ACHN (cell line): ENCODE data around the gene ARHGAP42.
A peak's percentile ranks its signal among the peaks of the same experiment; 100 is the strongest.

Experiments used
- DNase-seq: peaks from one replicate; pipeline ENCODE4 v3.0.0-alpha.2; 2015
- in situ Hi-C: cut with HindIII; loops from 2 replicates; pipeline ENCODE4 v1.10.0; 2017; ENCODE audit warnings: low sequenced_read_pairs, low pct_ligation_motif_present, low pct_unique_long_range_greater_than_20kb

The ARHGAP42 gene

DNA sequence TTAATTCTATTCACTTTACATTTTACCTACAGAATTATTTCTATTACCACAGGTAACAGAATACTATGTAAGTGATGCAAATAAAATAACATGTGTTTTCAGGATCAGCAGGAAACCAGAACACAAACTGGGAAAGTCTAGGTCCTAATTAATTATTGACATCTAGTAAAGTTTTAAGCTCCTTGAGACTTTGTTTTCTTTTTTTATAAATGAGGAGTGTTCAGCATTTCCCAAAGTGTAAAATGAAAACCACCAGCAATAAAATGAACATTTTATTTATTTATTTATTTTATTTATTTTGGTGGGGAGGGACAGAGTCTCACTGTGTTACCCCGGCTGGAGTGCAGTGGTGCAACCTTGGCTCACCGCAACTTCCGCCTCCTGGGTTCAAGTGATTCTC is 123.6 kb downstream of the ARHGAP42 start:
- in situ Hi-C loops = no loop called here
- DNase-seq = no peak

DNA sequence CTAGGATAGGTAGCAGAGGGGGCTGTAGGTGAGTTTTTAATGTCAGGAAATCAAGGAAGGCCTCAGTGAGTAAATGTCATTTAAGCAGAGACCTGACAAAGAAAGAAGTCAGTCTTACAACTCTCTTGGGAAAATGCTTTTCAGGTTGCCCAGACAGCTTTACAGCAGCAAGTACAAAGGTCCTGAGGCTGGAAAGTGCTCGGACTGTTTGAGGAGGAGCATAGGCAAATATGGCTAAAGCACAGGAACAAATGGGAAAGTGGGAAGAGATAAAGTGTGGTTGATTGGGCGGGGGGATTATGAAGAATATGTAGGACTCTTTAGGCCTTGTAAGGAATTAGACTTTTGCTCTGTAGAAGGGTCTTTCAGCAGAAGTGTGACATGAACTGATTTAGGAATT is 125.4 kb downstream of the ARHGAP42 start:
- in situ Hi-C loops = no loop called here
- DNase-seq = no peak

DNA sequence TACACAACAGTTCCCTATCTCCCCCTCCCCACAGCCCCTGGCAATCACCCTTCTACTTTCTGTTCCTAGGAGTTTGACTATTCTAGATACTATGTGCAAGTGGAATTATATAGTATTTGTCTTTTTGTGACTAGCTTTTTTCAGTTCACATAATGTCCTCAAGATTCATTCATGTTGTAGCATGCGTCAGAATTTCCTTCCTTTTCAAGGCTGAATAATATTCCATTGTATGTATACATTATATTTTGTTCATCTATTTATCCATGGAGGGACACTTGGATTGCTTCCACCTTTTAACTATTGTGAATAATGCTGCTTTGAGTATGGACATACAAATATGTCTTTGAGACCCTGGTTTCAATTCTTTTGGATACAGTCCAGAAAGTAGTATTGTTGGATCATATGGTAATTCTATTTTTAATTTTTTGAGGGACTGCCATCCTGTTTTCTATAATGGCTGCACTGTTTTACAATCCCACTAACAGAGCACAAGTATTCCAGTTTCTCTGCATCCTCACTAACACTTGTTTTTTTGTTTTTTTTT is 128.8 kb downstream of the ARHGAP42 start:
- no peak for DNase-seq
- in situ Hi-C loops = no loop called here

DNA sequence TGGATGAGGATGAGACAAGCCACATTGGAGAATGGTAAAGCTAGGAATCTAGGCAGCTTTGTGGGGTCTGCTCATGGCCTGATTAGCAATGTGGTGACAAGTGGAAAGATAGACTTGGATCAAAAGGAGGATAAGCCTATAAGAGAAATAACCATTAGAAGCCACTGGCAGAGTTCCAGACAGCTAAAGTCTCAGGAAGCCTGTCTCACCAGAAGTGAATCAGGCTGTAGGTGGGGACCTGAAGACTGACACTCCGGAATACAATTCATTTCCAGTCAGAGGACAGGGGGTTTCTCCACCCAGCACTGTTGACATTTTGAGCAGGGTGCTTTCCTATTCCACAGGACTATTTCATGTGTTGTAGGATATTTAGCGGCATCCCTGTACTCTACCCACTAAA is 129.7 kb downstream of the ARHGAP42 start:
- DNase-seq = no peak
- in situ Hi-C loops = no loop called here

DNA sequence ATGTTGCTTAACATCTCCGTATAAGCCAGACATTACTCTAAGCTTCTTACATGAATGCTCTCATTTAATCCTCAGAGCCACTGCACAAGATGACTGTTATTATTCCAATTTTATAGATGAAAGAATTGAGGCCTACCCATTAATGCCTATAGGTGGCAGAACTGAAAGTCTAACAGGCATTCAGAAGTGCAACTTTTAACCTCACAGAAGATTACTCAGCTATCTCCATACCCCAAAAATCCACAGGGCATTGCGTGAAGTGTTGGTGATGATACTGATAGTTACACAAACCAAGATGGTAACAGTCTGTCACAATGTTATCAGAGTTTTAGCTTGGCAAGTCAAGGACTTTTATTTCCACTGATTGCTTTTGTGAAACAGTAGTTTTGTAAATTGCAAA is 130.5 kb downstream of the ARHGAP42 start:
- in situ Hi-C loops = no loop called here
- no peak for DNase-seq

DNA sequence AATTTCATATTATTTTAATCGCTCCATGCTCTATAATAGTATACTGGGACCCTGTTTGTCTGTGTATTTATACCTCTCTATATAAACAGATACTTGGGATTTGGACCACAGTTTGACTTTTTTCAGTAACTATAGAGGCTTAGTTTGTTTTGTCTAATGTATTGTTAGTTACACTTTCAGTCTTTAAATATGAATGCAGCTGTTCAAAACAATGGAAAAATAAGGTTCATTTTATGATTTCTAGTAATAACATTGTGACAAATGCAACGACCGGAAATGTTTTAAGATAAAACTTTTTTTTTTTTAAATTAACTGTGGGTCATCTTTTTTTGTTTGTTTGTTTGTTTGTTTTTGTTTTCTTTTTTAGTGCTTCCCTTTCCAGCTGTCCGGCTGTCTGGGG is 133.5 kb downstream of the ARHGAP42 start:
- in situ Hi-C loops = no loop called here
- DNase-seq = no peak

DNA sequence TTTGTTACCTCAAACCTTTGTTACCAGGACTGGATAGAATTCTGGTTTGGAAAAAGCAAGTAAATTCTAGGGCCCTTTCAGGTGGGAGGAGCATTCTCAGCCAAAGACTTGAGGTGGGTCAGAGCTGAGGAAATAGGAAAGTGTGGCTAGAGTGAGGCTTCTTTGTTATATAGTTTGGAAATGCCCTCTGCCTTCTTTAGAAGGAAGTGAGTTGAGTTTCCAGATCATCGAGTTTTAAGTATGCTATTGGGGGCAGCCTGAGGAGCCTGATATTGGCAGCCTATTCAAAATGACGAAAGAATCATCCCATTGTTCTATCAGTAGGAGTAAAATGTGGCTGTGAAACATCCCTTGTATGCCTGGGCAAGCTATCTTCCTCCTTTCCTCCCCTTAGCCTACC is 134.1 kb downstream of the ARHGAP42 start:
- DNase-seq = no peak
- in situ Hi-C loops = no loop called here

DNA sequence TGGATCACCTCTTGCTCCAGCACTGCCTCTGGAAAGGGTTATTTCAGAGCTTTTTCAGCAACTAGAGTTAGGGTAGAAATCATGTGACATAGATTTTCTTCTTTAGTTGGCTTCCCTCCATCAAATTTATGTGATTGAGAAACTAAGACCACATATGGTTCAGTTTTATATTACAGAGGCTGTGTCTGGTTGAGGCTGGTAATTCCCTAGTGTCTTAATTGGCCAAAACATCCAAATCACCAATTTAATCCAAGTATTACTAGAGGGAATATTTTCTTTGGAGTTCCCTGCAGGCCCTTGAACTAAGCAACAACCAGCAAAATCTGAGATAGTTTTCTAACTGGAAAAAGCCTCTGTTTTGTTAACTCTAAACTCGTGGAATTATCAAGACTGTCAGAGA is 136.3 kb downstream of the ARHGAP42 start:
- DNase-seq = no peak
- in situ Hi-C loops = no loop called here

DNA sequence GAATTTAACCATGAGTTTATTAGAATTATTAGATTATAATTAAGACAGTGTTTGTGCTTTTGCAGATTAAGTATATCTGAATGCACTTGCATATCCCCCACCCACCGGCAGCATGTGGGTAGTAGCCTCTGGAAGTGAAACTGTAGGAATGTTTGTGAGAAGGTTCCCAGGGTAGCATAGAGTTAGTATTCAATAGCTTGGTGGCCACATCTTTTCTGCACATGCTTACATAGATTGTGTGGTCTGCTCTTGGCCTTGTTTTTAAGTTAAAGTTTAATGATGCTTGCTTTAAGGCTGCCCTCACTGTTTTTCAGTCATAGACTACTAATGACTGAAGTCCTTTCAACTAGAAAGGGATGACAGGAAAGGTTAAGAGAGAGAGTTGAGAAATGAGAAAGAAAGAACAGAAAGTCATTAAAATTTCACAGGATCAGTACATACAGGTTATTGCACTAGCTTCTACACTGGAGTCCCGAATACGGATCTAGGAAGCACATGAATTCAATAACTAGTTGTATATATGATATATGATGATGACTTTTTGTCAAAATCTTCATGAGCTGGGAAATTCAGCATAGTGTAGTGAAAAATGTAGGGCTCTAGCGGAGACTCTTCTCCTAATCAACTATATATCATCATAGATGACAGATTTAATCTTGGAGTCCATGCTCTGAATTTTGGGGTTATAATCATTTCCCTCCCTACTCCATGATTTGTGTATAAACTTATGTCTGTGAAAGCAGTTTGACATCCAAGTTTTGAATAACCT is 137.1 kb downstream of the ARHGAP42 start:
- in situ Hi-C loops = no loop called here
- no peak for DNase-seq

DNA sequence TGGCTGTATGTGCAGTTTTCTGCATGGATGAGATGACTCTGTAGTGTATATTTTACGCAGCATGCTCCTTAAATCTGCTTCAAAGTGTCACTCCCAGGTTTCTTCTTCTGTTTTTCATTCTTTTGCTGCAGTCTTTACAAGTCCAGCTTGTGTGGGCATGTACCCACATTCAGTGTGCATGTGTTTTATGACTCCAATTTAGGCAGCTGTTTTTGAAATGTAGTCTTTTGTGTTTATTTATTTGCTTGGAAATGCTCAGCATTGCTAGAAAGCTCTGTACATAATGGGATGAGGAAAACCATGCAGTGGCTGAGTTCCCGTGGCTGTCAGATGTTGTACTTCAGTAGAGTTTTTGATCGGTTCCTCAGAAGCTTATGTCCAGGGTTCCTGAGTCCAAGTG is 138.5 kb downstream of the ARHGAP42 start:
- in situ Hi-C loops = loop anchor here (25.0 kb wide), 1 partner anchor 138 kb away; the partner anchor contains the start of gene ARHGAP42
- no peak for DNase-seq

DNA sequence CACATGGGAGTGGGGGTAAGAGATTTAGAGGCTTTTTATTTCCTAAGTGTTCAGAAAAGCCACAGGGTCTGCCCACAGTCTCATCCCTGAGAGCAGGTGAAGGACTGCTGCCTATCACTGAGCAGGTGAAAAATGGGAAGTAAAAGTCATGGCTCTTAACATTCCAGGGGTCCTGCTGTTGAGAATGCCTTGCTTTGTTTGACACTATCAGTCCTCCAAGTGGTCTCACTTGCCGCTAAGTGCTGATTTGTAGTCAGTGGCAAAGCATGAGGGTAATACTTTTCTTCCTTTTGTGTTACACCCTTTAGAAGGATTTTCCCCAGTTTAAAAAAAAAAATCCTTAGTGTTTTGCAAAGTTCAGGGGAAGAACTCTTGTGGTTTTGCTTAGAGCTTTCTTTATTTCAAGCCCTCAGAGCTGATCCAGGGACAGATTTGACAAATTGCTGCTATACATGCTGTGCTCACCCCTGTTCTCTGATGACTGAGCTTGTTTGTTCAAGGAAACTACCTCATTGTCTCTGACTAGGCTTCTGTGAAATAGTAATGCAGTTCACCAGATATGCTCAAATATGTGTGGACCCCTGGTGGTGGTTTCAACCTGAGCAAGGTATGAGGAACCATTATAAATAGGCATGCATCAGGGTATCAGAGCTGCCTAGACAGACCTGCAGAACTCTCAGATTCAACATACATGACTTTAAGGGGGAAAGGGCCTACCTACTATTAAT is 141.0 kb downstream of the ARHGAP42 start:
- DNase-seq = peak; percentile 66
- in situ Hi-C loops = loop anchor here (25.0 kb wide), 1 partner anchor 141 kb away; the partner anchor contains the start of gene ARHGAP42

DNA sequence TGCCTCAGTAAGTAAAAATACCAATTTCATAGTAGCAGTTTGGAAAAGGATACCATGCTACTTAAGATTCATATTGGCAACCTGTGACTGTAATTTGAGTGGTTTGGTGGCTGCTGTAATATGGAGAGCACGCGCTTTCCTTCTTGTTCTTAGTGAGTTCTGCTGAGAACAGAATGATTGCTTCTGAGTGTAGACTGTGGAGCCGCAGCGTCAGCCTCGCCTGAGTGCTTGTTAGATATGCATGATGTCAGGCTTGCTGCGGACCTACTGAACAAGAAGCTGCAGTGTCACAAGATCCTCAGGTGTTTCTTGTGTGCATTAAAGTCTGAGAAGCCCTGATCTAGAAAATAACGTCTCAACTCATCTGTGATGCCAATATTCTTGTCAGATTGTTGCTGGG is 143.2 kb downstream of the ARHGAP42 start:
- in situ Hi-C loops = loop anchor here (25.0 kb wide), 1 partner anchor 143 kb away; the partner anchor contains the start of gene ARHGAP42
- peak; percentile 84 for DNase-seq

DNA sequence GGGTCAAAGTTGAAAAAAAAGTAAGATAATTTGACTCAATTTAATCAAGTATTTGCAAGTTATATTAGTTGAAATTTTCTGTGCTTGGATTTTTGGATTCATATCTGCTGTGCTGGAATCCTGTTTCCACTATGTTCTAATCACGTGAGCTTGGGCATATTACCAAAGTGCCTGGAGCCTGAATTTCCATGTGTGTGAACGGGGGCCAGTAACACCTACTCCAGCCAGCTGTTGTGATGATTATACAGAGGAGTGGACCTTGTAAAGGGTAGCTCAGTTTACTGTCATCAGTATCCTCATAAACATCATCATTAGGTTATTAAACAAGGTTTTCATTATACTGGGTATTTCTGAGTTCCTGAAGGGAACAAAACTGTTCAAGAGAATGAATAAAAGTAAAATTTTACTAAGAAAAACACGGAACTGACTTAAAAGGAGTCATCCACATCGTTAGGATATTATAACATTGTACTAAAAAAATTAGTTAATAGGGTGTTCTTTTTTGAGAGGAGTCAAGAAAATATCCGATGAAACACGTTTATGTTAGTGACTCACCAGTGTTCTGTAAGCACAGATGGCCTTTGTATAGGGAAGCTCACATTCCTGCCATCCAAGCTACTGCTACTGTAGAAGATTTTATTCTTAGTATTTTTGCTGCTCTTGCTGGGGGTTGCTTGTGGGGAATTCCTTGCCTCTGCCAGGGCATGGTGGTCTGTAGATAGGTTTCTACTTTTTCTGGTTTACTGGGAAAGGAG is 144.1 kb downstream of the ARHGAP42 start:
- in situ Hi-C loops = loop anchor here (25.0 kb wide), 1 partner anchor 144 kb away; the partner anchor contains the start of gene ARHGAP42
- peak; percentile 57 for DNase-seq

DNA sequence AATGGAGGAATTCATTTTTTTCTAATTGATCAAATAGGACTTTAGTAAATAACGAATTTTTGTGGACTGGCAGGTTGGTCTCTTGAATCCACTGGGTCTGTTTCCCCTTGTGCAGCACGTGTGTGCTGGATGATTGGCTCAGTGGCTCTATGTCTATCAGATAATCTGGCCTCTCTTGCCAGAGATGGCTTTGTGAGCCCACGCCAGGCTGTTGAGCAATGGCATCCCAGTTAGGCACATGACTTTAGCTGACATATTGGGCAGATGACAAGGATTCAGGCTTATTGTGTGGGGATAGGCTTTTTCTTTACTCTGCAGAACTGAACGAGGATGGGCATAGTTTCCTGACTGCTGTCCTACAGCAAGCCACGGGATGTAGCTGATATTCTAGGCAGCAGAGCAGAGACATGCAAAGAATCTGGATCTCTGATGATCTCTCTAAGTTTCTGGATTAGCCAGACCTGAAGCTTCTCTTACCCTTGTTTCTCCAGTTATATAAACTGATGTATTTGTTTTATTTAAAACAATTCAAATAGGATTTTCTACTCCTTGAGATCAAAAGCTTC is 144.9 kb downstream of the ARHGAP42 start:
- in situ Hi-C loops = loop anchor here (25.0 kb wide), 1 partner anchor 145 kb away; the partner anchor contains the start of gene ARHGAP42
- DNase-seq = no peak

DNA sequence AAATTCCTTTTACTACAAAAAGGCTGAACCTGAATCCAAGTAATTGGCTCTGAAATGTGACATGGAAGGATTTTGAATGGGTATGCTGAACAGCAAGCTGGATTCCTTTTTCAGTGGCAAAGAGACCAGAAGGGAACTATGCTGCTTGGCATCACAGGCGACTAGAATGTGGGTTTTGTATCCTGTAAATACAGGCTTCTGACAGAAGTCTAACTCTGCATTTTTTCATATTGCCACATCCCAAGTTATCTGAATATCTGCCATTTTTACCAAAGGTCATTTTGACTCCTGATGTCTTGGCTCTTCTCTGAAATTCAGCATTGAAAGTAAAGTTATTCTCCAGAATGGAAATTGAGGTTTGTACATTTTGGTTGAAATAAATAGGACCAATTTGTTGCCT is 145.7 kb downstream of the ARHGAP42 start:
- no peak for DNase-seq

DNA sequence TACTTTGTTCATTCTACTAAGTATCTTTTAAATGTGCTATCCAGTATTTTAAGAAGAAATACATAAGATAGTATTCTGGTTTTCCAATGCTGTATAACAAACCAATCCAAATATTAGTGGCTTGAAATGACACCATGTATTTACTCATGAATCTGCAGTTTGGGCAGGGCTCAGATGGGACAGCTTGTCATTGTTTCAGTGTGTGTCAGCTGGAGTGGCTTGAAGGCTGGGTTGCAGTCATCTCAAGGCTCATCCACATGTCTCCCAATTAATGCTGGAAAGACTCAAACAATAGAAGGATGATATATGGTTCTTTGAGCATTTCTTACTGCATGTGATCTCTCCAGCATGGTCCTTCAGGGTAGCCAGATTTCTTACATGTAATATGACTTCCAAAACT is 146.2 kb downstream of the ARHGAP42 start:
- no peak for DNase-seq
- in situ Hi-C loops = loop anchor here (25.0 kb wide), 1 partner anchor 146 kb away; the partner anchor contains the start of gene ARHGAP42

More for the DNA sequence above, 145.7 kb downstream of the ARHGAP42 start:
- in situ Hi-C loops = loop anchor here (25.0 kb wide), 1 partner anchor 146 kb away; the partner anchor contains the start of gene ARHGAP42

DNA sequence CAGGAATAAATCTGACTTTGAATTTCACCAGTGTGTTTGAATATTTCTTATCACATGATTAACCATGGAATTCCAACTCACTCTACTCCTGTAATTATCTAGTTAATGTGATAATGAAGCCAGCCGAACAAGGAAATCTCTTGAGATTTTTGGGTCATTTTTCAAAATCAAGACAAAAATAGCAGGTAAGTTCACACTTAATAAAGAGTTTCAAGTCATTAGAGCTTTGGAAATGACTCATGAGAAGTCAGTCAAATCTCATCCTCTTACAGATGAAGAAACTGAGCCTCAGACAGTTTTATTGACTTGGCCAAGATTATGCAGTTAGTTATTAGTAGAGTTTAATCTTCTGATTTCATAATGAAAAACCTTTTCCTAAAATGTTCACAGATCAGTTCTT is 148.8 kb downstream of the ARHGAP42 start:
- DNase-seq = no peak
- in situ Hi-C loops = loop anchor here (25.0 kb wide), 1 partner anchor 149 kb away; the partner anchor contains the start of gene ARHGAP42

DNA sequence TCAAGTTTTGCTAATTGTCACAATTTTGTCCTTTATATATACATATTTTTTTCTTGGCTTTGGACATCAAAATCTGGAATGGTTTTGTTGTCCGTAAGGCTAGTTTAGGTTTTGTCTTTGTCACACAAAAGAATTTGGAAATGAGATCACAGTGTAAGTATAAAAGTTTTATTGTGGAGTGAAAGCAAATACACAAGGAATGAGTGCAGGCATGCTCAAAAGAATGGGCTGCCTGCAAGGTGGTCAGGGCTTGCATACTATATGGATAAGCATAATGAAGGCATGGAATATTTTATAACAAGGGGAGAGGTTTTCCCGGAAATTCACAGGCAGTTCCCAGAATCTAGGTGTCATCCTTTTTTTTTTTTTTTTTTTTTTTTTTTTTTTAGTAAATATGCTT is 150.2 kb downstream of the ARHGAP42 start:
- in situ Hi-C loops = loop anchor here (25.0 kb wide), 1 partner anchor 150 kb away; the partner anchor contains the start of gene ARHGAP42
- no peak for DNase-seq
